ENCODE results near the gene CCDC146.

DNA sequence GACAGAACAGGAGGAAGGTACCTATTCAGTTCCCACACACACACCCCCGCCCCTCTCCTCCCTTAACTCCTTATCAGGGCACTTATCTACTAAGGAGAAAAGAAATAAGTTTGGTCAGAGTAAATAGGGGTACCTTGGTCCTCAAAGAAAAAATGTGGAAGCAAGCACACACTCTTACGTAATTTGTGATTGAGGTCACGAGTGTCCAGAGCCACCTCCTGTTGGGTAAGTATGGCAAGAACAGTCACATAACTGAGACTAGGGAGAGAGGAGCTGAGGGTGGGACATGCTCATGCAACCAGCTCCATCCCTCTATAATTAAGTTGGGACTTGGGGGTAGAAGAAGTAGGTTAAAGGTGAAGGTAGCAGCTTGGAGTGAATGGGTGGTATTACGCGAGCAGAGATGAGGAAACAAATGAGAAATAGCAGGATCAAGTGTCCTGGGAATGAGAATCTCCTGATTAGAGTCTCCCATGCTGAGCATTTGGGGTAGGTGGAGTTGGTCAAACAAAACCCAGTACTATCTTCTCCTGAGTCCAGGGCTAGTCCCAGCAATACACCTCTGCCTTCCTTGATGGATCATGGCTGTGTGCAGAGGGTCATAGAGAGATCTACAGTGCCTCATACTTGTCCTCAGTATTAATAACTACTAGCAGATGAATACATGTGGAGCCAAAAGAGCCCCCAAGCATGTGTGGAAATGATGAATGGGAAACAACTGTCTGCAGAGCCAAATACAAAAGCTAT is 216.6 kb downstream of the CCDC146 start:
- no peak for TF ChIP-seq POLR2A (IDR thresholded peaks at IDR 0.05)
- TF ChIP-seq, protein P1, sequence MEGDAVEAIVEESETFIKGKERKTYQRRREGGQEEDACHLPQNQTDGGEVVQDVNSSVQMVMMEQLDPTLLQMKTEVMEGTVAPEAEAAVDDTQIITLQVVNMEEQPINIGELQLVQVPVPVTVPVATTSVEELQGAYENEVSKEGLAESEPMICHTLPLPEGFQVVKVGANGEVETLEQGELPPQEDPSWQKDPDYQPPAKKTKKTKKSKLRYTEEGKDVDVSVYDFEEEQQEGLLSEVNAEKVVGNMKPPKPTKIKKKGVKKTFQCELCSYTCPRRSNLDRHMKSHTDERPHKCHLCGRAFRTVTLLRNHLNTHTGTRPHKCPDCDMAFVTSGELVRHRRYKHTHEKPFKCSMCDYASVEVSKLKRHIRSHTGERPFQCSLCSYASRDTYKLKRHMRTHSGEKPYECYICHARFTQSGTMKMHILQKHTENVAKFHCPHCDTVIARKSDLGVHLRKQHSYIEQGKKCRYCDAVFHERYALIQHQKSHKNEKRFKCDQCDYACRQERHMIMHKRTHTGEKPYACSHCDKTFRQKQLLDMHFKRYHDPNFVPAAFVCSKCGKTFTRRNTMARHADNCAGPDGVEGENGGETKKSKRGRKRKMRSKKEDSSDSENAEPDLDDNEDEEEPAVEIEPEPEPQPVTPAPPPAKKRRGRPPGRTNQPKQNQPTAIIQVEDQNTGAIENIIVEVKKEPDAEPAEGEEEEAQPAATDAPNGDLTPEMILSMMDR (IDR thresholded peaks at IDR 0.05): no peak

Measured in ovary (tissue), 3 donors.